IPS DF 19.7 (cell line): ENCODE data around the gene RPUSD1.

Source experiments
- DNase-seq: peaks from one replicate; pipeline ENCODE4 v3.0.0-alpha.2; 2013; ENCODE audit warnings: low read depth, low spot score

Gene RPUSD1

DNA sequence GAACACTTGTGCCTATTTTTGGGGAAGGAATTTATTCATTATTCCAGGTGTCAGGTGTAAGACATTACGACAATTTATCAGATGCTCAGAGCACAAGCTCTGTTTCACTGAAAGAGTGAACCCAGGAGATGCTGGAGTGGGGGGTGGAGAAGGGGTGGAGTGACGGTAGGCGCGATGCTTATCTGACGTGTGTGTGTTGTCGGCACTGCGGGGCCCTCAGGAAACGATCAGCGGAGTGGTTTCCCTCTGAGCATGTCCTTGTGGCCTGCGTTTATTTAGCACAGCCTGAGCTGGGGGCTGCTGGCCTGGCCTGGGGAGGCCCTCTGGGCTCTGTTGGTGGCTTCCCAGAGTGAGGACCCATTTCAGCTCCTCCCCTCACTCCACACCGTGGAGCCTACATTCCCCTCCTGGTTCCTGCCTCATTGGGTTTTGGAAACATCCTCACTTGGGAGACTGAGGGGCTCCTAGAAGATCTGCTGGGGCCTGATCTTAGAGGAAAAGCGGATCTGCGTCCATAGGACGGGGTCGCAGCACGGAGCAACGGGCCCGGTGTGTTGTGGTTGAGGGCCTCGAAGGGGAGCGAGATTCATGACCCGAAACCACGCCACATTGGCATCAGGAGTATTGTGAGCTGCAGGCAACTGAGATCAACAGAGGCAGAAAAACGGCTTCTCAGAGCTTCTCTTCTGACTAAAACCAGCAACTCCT lies 31.3 kb upstream of the RPUSD1 start:
- DNase-seq, result no peak

DNA sequence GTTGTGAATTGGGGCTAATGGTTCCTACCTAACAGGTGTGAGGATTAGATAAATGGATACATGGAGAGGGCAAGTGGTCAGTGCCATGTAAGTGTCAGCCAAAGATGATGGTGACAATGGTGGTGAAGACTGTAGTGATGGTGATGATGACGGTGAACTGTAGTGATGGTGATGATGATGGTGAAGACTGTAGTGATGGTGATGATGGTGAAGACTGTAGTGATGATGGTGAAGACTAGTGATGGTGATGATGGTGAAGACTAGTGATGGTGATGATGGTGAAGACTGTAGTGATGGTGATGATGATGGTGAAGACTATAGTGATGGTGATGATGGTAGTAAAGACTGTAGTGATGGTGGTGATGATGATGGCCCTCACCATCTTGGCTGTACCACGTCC lies 30.4 kb upstream of the RPUSD1 start:
- no peak for DNase-seq

DNA sequence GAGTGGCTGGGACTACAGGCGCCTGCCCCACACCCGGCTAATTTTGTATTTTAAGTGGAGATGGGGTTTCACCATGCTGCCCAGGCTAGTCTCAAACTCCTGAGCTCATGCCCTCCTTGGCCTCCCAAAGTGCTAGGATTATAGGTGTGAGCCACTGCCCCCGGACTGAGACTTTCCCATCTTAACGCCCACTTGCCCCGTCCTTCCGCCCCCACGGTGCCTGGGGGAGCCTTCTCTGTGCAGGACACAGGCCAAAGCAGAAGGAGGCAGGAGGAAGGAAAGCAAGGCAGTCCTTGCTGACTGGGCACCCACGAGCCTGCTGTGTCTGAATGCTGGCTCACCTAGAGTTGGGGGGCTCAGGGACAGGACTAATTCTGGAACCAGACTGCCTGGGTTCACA lies 30.0 kb upstream of the RPUSD1 start:
- DNase-seq, result no peak

DNA sequence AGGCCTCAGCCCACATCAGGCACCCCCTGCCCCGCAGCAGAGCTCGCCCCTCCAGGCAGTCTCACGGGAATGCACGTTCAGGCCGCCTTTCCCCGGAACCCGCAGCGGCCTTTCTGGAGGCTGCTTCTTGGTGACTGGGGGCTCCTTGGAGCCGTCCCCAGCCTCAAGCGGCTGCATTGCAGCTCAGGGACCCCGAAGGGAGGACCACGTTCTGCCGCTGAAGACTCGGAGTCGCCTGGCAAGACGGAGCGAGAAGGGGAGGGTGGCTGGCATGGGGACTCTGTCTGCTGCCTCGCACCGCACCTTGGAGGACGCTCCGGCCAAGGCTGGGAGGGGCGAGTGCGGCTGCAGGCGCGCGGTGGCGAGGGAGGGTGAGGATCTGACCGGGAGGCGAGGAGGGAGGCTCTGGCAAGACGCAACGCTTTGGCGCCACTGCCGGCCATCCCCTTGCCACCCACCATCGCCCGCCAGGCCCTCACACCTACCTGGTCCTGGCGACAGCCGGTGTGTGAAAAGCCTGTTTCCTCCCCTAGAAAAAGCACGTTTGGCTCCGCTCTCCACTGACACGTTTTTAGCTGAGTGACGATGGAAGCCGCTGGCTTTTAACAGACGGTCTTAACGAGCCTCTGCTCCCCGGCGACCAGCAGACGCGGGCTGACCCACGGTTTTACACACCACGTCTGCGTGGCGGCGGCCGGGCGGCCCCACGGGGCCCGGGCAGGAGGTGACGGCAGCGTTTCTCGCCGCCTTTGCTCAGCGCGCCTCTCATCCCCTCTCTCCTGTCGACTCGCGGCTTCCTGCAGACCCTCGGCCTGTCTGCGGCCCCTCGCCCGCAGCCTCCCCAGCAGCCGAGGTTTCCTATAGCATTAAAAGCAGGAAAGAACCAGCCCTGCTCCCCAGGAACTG lies 29.1 kb upstream of the RPUSD1 start:
- no peak for DNase-seq

DNA sequence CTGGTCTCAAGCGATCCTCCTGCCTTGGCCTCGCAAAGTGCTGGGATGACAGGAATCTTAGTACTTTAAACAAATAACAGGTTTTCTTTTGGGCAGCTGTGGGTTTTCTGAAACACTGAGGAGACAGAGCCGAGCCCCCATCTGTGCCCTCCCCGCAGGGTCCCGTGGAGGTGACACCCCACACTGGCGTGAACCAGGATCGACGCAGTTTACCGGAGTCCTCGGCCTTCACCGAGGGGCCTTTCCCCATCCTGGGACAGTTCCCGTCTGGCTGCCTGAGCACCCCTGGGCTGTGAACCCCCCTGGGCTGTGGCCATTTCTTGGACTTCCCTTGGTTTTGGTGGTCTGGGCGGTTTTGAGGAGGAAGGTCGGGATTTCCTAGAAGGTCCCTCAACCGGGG lies 27.7 kb upstream of the RPUSD1 start:
- no peak for DNase-seq

DNA sequence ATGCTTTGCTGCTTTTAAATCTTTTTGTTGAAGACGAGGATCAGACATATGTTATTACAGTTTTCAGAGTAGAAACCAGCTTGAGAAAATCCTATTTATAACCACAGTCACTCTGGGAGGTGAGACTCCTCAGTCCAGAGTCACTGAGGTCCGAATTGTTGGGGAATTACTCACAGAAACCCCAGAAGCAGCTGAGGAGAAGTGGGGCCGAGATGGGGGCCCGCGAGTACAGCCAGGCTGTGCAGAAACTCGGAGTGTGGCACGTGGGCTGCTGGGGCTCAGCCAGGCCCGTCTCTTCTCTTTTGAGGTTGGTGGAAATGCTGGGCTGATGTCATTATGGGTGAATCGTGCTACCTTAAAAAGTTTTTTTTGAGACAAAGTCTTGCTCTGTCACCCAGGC lies 26.8 kb upstream of the RPUSD1 start:
- no peak for DNase-seq

DNA sequence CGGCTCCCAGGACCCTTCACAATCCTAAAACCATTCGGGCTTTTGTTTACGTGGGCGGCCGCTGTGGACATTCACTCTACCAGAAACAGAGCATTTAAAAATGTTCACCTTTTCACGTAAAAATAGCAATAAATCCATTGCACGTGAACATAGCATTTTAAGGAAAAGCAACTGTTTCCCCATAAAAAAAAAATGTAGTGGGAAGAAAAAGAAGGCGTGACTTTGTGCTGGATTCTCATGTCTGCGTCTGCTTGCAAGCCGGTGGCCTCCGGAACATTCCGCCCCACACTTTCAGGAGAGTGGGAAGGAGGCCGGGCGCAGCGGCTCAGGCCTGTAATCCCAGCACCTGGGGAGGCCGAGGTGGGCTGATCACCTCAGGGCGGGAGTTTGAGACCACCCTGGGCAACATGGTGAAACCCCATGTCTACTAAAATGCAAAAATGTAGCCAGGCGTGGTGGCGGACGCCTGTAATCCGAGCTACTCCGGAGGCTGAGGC lies 25.8 kb upstream of the RPUSD1 start:
- no peak for DNase-seq

DNA sequence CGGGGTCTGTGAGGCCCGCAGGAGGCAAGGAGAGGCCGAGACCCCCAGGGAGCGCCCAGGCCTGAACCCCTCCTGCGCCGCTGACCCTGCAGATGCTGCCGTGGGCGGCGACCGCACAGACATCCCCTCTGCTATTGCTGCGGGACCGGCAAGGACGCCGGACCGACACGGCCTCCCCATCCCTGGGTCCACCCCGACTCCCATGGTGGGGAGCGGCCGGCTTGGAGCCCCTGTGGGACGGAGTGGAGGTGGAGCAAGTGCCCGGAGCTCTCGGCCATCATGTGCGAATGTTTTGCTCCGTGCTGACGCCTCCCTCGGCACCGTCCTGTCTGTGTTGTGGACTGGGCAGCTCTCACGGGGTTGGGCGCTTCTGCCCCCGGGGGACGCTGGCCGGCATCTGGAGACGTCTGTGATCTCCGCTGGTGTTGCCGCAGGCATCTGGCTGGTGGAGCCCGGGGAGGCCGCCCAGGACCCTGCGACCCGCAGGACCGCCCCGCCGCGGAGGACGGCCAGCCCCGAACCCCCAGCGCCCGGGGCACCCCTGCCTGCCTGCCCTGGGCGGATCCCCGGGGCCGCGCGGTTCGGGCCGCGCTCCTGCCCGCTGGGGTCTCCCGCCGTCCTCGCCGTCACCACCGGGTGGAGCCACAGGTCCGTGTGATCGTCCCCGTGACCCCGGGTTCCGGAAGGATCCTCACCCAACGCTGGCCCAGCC lies 25.2 kb upstream of the RPUSD1 start:
- DNase-seq, result no peak

DNA sequence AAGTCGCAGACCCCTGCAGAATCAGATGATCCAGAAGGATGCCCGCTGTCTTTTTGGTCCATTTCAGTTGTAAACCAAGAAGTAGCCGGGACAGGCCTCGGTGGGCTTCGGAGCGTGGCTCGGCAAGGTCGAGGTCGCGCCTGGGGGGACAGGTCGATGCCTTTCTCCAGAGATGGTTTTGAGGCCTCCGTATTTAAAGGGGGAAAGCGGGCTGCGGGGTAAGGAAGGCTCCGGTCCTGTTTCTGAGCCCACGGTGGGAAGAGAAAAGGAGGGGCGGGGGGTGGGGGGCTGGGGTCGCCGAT lies 19.9 kb upstream of the RPUSD1 start:
- no peak for DNase-seq

DNA sequence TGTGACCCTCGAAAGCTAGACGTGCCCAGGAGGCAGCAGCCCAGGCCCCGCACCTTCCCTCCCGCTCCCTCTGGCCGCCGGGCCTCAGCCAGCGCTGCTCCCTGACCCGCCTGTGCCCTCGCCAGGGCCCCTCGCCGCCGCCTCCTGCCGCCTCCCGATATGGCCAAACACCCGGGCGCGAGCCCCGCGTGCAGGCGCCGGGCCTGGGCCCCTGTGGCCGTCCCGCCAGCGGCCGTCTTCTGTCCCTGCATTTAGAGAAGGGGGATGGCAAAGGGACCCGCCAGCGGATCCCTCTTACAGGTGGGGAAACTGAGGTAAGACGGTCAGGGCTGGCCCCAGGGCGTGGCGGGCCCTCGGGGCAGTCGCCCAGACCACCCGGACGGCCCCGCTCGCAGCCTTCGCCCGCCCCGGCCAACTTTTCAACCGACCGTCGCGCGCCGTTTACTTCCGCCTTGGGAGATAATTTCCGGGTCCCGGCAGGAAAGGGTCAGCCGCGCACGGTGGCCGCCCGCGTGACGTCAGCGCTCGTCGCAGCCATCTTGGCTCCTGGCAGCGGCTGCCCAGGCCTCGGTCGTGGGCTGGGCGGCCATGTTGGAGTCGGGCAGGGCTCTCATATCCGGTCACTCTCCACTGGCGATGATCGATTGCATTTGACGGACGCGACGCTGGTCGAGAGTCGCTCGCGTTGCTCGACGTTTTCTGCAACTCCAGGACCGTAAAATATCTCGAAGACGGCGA lies 19.3 kb upstream of the RPUSD1 start:
- peak; percentile 75 for DNase-seq

DNA sequence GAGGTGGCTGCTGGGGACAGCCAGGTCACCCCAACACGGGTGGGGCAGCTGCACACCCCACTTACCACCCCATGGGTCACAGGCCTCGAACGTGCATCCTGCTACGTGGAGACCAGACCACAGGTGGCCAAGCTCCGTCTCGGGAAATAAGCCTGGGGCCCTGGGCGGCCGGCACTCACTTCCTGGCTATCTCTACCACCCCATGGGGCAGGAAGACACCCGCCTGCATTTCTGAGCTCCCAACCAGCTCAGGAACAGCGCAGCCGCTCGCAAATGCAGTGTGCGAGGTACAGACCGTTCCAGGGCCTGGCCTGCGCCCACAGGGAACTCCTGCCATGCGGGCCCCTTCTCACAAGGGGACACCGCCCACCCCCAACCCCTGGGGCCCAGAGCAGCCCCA lies 17.3 kb upstream of the RPUSD1 start:
- DNase-seq, result no peak

DNA sequence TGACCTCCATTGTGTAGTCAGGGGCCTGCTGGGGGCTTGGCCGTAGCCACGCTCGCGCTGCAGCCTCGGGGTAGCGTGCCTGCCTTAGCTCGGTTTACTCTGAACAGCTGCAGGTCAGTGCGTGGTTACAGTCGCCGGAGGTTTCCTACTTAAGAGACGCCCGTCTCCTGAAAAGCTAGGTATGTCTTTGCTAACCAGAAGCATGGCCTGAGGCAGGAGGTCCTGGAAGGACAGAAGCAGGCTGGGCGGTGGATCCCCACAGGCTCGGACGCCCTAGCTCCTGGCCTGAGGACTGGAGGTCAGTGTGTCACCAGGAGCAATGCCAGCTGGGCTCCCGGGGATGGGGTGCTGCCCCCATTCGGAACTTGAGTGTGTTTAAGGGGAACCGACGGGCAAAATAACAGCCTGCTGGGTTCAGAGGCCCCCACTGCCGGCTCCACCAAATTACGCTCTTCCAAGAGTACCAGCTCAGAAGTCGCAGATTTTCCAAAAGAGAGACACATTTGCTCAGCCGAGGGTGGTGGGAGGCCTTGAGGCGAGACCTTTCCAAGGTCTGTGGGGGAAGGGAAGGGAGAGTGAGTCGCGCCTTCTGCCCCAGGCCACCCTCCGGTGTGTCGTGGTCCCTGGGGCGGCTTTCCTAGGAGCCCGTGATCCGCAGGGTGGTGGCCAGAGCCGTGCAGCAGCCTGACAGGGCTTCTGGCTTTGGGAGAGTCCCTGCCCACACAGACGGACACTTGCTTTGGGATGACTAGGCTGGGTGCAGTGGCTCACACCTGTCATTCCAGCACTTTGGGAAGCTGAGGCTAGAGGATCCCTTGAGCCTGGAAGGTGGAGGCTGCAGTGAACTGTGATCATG lies 16.2 kb upstream of the RPUSD1 start:
- no peak for DNase-seq

DNA sequence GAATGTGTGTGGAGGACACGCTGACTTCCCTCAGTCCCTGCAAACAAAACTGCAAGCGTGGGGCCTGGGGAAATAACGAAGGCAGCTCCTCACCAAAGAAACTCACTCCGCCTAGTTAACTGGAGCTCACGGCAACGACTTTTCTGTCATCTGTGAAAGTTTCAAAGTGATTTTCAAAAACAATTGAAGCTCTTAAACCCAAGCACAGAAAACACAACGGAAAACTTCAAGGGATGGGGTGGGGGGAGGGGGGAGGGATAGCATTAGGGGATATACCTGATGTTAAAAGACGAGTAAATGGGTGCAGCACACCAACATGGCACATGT lies 15.5 kb upstream of the RPUSD1 start:
- no peak for DNase-seq

DNA sequence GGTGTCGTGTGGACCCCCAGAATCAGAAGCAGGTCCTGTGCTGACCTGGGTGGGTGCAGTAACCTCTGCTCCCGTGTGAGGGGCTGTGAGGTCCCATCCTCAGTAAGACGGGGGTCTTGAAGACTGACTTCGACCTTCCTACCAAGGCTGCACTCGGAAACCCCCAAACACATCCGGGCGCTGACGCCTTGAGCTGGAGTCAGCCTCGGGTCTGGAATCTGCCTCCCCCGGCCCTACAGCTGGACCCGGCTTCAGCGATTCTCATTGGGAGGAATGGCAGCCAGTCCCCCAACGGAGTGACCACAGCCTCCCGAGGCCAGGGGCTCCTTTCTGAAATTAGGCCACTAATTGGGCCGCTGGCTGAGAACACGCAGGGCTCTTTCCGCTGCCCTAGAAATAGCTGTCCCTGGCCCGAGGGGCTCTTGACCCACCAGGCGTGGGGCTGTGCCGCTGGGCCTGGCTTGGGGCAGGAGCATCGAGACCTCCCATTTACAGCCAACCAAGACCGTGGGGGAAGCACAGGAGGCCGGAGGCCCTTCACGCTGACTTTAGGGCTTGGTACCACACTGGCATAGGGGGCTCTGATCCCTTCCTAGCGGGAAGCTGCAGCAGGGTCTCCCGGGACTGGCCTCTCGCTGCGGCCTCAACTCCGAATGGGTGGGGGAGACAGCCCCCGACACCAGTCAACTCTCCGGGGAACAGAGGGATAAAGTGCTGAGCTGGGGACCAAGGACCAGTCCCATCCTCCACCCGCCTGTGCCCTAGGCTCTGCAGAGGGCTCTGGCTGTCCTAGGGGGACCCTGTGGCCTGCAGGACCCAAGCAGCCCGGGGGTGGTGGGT lies 15.0 kb upstream of the RPUSD1 start:
- no peak for DNase-seq

DNA sequence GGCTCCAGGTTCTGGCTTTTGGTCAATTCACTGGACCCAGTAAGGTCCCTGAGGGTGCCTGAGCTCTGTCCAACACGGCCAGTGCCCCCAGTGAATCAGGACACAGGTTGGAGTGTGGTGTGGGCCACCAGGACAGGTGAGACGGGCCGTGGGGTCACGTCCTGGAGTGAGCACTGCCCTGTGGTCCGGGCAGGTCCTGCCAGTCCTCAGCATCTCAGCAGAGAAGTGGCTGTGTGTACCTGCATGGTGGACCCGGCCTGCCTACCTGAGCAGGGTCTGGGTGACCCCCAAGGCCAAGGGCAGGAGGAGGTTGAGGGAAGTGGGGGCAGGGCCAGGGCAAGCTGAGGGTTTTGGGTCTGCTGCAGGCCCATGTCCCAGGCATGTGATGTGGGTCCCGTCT lies 14.3 kb upstream of the RPUSD1 start:
- no peak for DNase-seq

DNA sequence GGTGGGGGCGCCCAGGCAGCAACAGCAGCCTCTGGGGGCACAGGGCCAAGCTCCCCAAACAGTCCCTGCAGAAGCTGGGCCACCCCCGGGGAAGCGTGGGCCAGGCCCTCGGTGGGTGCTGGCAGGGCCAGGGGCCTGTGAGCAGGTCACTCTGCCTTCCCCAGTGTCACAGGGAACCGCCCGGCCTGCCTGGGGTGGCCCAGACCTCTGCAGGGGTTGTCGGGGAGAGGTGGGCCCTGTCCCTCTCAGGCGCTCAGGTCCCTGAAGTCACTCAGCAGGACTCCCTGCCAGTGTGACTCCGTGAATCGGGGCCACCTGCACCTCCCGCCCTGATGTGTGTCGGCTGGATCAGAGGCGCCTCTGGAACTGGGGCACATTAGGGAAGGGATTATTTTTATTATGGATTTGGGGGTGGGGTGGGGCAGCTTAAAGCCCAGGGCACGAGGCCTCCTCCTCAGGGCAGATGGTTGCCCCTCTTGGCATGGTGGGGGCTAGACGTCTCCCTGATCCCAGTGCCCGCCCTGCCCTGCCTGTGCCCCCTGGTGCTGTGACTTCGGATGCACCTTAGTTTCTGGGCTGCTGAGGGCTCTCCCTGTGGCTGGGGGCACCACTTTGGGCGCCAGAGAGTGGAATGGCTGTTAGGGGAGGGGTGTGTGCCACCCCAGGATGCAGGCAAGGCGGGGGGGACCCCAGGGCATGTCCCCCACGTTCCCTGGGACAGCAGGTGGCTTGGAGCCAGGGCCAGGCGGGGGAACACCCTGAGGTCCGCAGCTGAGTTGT lies 13.6 kb upstream of the RPUSD1 start:
- no peak for DNase-seq

DNA sequence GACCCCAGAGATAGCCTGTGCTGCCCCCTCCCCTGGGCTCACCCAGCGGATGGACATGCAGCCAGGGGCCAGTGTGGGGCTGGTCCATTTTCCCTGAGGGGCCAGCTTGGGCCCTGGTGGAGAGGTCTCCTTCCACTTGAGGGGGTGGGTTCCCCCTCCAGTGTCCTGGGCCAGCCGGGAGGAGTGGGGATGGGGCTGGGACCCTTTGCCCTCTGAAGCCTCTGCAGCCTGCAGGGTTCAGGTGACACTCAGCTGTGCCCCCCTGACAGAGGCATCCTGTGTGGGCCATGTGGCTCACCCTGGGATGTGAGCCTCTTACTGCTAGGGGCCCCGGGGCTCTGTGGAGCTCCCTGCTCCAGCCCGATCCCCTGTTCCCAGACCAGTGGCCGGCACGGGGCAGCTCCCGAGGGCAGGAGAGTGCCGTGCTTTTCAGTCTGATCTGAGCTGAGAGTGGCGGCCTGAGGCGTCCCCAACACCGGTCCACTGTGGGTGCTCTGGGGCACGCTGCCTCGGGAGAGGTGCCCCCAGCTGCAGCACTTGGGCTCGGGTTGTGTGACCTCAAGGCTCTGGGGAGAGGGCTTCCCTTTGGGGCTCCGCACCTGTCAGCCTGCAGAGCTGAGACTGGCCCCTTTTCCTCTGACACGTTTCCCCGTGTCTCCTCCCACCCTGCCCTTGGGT lies 12.8 kb upstream of the RPUSD1 start:
- no peak for DNase-seq

DNA sequence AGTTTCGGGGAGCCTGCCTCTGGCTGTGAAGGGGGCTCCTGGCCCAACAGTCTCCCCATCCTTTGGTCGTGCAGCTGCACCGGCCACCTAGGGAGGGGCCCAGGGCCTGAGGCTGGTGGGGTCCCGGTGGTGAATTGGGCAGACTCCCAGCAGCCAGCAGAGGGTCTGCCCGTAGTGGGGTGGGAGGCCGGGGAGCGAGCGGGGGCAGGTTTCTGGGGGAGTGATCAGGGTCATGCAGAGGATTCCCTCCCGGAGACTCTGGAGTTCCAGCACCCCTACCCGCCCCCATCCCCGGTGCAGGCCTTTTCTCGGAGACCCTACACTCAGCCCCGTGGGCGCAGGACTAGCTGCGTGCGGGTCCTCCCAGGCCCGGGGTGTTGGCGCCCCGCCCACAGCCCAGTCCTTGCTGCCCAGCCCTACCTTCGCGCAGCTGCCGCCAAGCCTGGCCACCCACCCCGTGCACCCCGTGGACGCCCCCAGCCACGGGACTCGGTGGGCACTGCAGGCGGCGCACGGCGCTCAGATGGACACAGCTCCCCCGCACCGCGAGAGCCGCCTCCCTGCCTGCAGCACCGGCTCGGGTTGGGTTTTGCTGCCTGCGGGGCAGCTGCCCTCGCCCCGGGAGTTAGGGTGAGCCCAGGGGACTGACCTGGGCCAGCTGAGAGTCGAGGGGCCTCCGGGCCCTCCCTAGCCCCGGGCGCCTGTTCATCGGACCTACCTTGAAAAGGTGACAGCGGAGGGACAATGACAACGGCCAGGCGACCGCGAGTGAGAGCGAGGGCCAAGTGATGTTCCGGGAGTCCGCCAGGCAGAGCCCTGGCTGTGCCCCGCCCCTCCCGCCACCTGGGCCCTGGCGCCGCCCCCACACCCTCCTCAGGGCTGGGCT lies 12.0 kb upstream of the RPUSD1 start, which contains the start of gene GNG13:
GNG13 (minus strand) TSS at position 787 of the 886 bp plus-strand sequence. CDS start 1,657 bp downstream, outside the sequence.
- DNase-seq, result no peak
